COLO668 (cell line): ENCODE data around the gene CYTH1.

ENCODE experiments used
- DNase-seq: peaks from one replicate; lab custom pipeline; 2025; ENCODE audit not compliant: unreplicated experiment; lab: John Stamatoyannopoulos, UW

Gene CYTH1

DNA sequence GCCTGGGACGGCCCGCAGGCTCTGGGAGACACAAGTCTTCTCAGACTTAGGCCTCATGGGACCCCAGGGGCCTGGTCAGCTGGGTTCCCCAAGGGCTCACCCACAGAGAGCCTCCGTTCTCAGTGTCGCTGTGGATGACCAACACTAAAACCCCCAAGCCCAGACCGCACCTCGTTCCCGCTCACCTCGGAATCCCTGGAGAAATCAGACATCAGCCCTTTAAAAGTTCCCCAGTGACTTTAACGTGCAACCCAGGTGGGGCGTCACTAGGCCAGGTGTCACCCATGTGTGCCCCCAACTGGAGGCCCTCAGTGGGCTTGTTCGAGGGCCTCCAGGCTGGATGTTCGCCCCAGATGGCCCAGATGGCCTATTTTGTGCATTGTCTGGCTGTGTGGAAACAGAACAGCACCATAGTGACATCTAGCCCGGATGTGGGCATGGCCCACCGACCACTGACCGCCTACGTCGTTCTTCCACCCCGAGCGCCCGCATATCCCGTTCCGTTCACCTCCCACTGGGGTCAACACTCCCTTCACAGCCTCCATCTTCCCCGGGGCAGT, 152.6 kb downstream of the CYTH1 start:
- DNase-seq = no peak

DNA sequence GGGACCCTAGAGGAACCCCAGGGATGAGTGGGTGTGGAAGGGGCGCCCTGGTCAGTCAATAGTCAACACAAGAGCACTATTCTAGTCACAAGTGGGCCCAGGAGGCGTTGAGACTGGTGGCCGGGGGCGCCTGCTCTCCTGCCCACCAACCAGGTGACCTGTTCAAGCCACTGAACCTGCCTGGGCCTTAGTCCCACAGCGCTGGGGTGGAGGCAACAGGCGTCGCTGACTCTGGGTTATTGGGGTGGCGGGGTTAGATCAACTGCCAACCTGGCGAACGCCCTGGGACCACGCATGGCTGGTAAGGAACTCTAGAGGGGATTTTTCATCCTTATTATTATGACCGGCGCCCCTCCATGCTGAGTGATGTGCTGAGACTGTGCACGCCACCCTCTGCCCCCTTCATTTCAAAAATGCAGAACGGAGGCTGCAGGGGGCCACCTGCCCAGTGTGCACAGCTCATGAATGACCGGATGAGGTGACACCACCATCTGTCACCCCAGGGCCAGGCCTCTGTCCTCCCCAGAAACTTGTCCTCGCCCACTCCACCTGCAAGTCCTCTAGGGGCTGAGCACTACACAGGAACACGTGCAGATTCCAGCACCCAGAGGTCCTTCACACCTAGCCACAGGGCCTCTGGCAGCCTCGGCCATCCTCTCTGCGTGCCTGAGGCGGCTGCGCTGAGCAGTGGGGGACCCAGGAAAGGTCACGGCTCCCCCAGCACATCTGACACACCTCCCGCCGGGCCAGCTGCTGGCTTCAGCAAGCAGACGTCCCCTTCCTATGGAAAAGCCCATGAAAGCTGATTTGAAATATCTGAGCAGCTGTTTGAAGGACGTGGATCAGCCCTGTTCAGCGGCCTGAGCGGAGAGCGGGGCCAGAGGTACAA, 153.3 kb downstream of the CYTH1 start:
- DNase-seq = no peak

DNA sequence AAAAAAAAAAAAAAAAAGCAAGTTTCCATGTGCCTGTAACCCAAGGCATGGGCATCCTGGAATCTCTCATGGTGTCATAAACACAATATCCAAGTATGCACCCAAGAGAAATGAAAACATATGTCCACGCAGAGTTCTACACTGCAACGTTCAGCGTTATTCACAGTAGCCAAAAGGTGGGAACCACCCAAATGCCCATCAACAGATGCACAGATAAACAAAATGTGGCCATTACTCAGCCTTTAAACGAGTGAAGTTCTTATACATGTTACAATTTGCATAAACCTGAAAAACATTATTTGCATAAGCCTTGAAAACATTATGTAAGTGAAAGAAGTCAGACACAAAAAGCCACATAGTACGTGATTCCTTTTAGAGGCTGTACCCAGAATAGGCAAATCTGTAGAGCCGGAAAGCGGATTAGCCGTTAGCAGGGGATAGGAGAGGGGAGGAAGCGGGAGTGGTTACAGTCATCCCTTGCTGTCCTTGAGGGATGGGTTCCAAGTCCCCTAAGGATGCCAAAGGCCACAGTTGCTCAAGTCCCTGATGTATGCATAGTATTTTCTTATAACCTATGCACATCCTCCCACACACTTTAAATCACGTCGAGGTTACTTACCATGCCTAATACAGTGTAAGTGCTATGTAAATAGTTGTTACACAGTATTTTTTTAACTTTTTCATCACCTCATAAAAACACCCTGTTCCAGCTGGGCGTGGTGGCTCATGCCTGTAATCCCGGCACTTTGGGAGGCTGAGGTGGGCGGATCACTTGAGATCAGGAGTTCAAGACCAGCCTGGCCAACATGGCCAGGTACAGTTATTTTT, 157.5 kb downstream of the CYTH1 start:
- DNase-seq = no peak
